ENCODE data around the gene GPR15.

The GPR15 gene

DNA sequence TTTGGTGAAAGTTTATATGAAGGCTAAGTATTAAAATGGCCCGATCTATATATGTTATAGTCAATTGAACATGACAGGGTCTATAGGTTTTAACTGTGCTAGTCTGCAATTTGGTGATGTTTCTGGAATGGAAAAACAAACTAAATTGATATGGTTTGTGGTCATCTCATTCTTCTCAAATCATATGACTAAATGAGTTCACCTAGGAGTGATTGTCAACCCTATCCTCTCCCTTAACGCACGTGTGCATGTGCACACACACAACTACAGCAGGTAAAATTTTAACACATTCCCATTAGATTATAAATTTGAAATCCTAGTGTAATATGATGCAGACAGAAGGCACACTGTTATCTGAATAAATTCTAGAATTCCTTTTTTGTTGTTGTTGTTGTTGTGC lies 18.0 kb upstream of the GPR15 start:
- Histone ChIP-seq H3K9me3 (ENCODE audit: control insufficient read depth, insufficient read depth, low read length) (no peaks in the 10 kb centered on the region), H3K27me3 (ENCODE audit: control insufficient read depth, insufficient read depth, low read length) (no peaks in the 10 kb centered on the region), H3K4me1 (ENCODE audit: control insufficient read depth, insufficient read depth, low read length) (peaks cover 9% of the 10 kb centered on the region), H3K9ac (ENCODE audit: low read depth, low read length) (no peak overlapping the region), H3K36me3 (ENCODE audit: control insufficient read depth, insufficient read depth, low read length) (peaks cover 3% of the 10 kb centered on the region), H3K4me3 (ENCODE audit: low read depth, low read length) (no peak overlapping the region)

DNA sequence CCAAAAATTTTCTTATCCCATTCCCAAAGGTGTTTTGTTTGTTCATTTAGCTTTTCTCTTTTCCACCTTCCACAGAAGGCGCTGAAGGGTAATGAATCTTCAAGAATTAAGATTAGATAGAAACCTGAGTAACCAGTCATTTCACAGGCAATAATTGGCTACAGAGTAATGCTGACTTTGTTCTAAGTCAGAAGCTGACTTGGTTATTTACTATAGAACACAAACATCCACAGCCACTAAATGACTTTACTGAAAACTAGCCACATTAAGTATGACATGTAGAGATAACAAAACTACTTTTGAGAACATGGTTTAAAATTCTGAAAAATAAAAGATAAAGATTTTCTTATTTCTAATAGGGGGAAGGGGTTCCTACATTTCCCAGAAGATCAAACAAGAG lies 16.8 kb upstream of the GPR15 start:
- Histone ChIP-seq H3K9me3 (ENCODE audit: control insufficient read depth, insufficient read depth, low read length) (no peaks in the 10 kb centered on the region), H3K9ac (ENCODE audit: low read depth, low read length) (no peak overlapping the region), H3K27me3 (ENCODE audit: control insufficient read depth, insufficient read depth, low read length) (no peaks in the 10 kb centered on the region), H3K4me3 (ENCODE audit: low read depth, low read length) (no peak overlapping the region), H3K4me1 (ENCODE audit: control insufficient read depth, insufficient read depth, low read length) (peaks cover 9% of the 10 kb centered on the region), H3K36me3 (ENCODE audit: control insufficient read depth, insufficient read depth, low read length) (peaks cover 3% of the 10 kb centered on the region)

DNA sequence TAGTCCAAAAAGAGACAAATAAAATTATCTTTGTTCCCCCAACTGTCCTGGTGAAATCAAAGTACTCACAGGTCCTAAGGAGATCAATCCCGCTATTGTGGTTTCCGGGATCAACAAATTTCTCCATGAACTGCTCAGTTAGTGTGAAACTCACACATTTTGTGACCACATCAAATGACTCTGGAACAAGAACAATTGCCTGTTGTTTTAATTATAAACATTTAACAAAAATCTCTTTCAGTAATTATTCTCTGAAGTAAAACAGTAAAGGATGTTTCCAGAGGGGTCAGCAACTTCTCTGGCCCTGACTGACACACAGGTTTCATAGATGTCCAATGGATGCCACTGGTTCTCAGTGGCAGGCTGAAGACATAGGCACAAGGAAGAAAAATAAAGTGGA lies 13.0 kb upstream of the GPR15 start:
- H3K9me3 ChIP-seq (ENCODE audit: control insufficient read depth, insufficient read depth, low read length): no peaks in the 10 kb centered on the region

DNA sequence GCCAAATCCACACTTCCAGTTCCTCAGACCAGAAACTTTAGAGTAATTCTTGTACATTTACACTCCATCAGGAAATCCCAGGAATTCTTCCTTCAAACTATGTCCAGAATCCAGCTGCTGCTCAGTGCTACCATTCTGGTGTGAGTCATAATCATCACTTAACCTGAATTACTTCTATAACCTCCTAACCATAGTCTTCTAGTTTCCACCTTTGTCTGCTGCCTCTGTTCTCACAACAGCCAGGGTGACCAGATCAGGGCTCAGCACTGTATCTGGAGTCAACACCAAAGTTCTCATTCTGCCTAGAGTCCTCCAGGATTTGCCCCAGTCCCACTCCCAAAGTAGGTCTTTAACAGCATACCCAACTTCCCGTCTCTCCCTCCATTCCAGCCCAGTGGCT lies 12.4 kb upstream of the GPR15 start:
- H3K36me3 ChIP-seq (ENCODE audit: control insufficient read depth, insufficient read depth, low read length): peaks cover 3% of the 10 kb centered on the region
- no peaks in the 10 kb centered on the region for H3K9me3 ChIP-seq (ENCODE audit: control insufficient read depth, insufficient read depth, low read length)
- H3K4me3 ChIP-seq (ENCODE audit: low read depth, low read length): no peak overlapping the region
- H3K9ac ChIP-seq (ENCODE audit: low read depth, low read length): no peak overlapping the region
- H3K4me1 ChIP-seq (ENCODE audit: control insufficient read depth, insufficient read depth, low read length): peaks cover 9% of the 10 kb centered on the region
- no peaks in the 10 kb centered on the region for H3K27me3 ChIP-seq (ENCODE audit: control insufficient read depth, insufficient read depth, low read length)

More for the DNA sequence above, 13.0 kb upstream of the GPR15 start:
- Histone ChIP-seq H3K36me3 (ENCODE audit: control insufficient read depth, insufficient read depth, low read length) (peaks cover 3% of the 10 kb centered on the region), H3K4me3 (ENCODE audit: low read depth, low read length) (no peak overlapping the region), H3K27me3 (ENCODE audit: control insufficient read depth, insufficient read depth, low read length) (no peaks in the 10 kb centered on the region), H3K4me1 (ENCODE audit: control insufficient read depth, insufficient read depth, low read length) (peaks cover 9% of the 10 kb centered on the region), H3K9ac (ENCODE audit: low read depth, low read length) (no peak overlapping the region)

DNA sequence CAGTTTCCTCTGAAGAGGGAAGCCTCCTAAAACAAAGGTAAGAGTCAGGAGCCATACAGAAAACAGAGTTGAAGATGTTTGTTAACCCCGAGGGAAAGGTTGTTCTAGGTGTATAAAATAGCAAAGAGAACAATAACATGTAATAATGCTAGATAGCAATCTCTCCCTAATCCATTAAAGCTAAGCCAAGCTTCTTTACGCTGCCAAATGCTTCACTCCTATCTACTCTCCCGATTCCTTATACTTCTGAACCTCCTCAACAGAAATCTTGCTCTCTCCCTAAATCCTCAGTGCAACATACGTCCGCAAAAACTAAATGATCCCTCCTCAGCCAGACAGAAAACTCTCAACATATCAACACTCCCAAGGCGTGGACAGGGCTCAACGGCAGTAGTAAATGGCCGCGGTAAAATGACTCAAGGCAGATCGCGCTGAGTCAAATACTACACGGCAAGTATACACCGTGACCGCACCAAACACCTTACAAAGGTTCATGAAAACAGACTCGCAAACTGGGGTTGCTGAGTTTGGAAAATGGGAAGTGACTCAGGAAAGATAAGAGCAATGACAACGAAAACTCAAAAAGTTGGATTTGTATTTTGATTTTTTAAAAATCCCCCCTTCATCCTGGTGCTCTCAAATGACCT lies 9.8 kb upstream of the GPR15 start:
- H3K36me3 ChIP-seq (ENCODE audit: control insufficient read depth, insufficient read depth, low read length): no peaks in the 10 kb centered on the region
- H3K4me1 ChIP-seq (ENCODE audit: control insufficient read depth, insufficient read depth, low read length): peaks cover 6% of the 10 kb centered on the region
- no peaks in the 10 kb centered on the region for H3K27me3 ChIP-seq (ENCODE audit: control insufficient read depth, insufficient read depth, low read length)
- no peaks in the 10 kb centered on the region for H3K9me3 ChIP-seq (ENCODE audit: control insufficient read depth, insufficient read depth, low read length)
- H3K4me3 ChIP-seq (ENCODE audit: low read depth, low read length): peak overlapping the region; percentile 82
- peak overlapping the region; percentile 91 for H3K9ac ChIP-seq (ENCODE audit: low read depth, low read length)

DNA sequence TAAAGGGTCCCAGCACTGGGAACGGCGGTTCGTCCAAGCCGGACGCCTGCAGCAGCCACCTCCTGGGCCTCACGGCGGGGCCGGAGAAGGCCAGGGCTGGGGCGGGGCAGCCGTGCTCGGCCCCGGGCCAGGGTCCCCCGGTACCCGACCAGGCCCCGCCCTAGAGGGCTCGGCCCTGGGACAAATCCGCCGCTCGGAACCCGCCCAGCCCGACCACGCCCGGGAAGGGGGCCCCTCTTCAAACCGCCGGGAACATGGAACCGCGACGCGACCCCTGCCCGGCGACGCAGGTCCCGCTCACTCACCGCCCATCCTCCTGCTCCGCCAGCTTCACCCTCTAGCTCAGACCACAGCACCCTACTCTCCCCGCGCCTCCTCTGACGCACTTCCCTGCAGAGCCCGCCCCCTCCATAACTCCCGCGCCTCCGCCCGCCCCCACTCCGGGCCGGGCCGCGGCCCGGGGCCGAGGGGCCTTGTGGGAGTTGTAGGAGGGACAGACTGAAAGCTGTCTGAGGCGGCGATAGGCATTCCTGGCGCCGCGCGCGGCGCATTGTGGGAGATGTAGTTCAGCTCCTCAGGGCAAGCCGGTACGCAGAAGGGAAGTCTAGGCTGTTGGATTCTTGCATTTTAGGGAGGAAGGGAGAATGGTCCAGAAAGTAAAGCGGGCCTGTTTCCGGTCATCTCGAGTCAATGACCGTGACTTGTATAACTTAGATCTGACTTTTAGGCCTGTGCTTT lies 9.1 kb upstream of the GPR15 start, which contains the start of gene CLDND1:
TSS of gene CLDND1 (minus strand) at position 359 of the 738 bp plus-strand sequence. CDS start 1,478 bp downstream, outside the sequence.
- H3K9me3 ChIP-seq (ENCODE audit: control insufficient read depth, insufficient read depth, low read length): no peaks in the 10 kb centered on the region
- no peaks in the 10 kb centered on the region for H3K27me3 ChIP-seq (ENCODE audit: control insufficient read depth, insufficient read depth, low read length)
- peak within 1 kb of the TSS; percentile 91 for H3K9ac ChIP-seq (ENCODE audit: low read depth, low read length)
- peak within 1 kb of the TSS; percentile 82 for H3K4me3 ChIP-seq (ENCODE audit: low read depth, low read length)
- H3K36me3 ChIP-seq (ENCODE audit: control insufficient read depth, insufficient read depth, low read length): no peaks in the 10 kb centered on the region
- H3K4me1 ChIP-seq (ENCODE audit: control insufficient read depth, insufficient read depth, low read length): peaks cover 3% of the 10 kb centered on the region

DNA sequence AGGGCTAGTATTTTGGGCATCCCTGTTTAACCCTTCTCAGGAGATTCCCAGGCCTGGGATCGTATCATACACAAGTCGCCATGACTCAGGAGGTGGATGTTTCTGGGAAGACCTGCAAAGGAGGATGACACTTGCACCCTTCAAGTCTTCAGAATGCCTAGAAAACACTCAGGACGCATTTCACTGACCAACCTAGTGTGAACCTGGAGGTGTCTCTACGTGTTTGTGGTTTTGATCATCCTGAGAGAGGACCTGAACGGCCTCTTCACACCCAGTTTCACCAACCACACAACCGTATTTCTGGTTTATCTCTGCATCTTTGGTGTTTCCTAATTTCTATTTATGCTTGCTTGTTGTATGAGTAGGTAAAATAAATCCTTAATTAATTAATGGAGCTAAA lies 6.3 kb upstream of the GPR15 start:
- Histone ChIP-seq H3K36me3 (ENCODE audit: control insufficient read depth, insufficient read depth, low read length) (no peaks in the 10 kb centered on the region), H3K27me3 (ENCODE audit: control insufficient read depth, insufficient read depth, low read length) (no peaks in the 10 kb centered on the region), H3K4me3 (ENCODE audit: low read depth, low read length) (no peak overlapping the region), H3K4me1 (ENCODE audit: control insufficient read depth, insufficient read depth, low read length) (peaks cover 2% of the 10 kb centered on the region), H3K9me3 (ENCODE audit: control insufficient read depth, insufficient read depth, low read length) (no peaks in the 10 kb centered on the region), H3K9ac (ENCODE audit: low read depth, low read length) (no peak overlapping the region)

DNA sequence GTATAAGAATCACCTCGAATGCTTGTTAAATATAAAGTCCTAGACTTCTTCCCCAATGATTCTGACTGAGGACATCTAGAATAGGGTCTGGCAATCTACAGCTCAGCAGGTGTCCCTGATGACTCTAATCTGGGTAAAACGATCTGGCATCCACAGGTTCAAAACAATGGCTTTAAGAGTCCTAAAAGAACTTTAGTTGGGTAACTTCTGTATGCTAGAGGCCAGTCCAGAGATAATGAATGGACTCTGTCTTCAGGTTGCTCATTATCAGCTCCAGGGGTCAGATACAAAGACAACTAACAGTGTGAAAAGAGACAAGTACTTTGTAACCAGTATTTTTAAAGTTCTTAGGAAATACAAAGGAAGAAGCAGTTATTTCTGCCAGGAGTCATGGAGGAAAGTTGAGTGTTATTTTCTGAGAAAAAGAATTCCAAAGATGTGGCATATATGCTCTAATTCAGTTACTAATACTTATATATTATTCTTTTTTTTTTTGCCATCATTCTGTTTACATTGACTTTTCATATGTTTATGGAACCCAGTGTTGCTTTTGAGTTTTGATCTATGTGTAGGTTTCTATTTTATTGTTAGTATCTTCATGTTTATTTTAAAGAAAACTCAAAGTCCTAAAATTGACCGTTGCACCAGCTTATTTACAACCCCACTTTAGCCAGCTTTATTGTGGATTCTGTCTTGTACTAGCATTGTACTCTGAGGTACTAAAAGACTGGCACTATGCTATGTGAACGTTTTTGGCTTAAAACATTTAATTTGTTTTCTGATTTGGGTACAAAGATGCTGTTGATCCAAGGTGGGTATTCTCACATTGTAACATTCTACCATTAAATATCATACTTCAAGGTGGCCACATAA lies 3.1 kb upstream of the GPR15 start:
- Histone ChIP-seq H3K4me3 (ENCODE audit: low read depth, low read length) (no peak overlapping the region), H3K27me3 (ENCODE audit: control insufficient read depth, insufficient read depth, low read length) (no peaks in the 10 kb centered on the region), H3K4me1 (ENCODE audit: control insufficient read depth, insufficient read depth, low read length) (peaks cover 2% of the 10 kb centered on the region), H3K9me3 (ENCODE audit: control insufficient read depth, insufficient read depth, low read length) (no peaks in the 10 kb centered on the region), H3K36me3 (ENCODE audit: control insufficient read depth, insufficient read depth, low read length) (no peaks in the 10 kb centered on the region), H3K9ac (ENCODE audit: low read depth, low read length) (no peak overlapping the region)

DNA sequence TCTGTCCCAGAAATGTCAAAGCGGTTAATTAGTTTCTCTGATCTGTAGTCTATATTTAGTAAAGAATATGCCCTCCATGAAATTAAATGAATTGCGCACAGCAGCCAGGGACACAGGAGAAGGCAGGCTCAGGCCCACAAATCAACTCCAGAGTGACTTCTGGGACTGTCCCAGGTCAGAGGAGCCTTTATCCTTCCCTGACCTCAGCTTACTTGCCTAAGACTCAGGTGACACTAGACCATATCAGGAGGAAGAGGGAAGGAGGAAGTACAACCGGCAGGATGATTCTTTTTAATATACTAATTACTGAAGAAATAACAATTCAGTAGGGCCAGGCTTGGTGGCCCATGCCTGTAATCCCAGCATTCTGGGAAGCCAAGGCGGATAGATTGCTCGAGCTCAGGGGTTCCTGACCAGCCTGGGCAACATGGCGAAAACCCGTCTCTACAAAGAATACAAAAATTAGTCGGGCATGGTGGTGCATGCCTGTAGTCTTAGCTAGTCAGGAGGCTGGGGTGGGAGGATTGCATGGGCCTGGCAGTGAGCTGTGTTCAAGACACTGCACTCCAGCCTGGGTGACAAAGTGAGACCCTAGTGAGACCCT lies 1.8 kb upstream of the GPR15 start:
- Histone ChIP-seq H3K9me3 (ENCODE audit: control insufficient read depth, insufficient read depth, low read length) (no peaks in the 10 kb centered on the region), H3K36me3 (ENCODE audit: control insufficient read depth, insufficient read depth, low read length) (no peaks in the 10 kb centered on the region), H3K4me3 (ENCODE audit: low read depth, low read length) (no peak overlapping the region), H3K4me1 (ENCODE audit: control insufficient read depth, insufficient read depth, low read length) (peaks cover 2% of the 10 kb centered on the region), H3K27me3 (ENCODE audit: control insufficient read depth, insufficient read depth, low read length) (no peaks in the 10 kb centered on the region), H3K9ac (ENCODE audit: low read depth, low read length) (no peak overlapping the region)

DNA sequence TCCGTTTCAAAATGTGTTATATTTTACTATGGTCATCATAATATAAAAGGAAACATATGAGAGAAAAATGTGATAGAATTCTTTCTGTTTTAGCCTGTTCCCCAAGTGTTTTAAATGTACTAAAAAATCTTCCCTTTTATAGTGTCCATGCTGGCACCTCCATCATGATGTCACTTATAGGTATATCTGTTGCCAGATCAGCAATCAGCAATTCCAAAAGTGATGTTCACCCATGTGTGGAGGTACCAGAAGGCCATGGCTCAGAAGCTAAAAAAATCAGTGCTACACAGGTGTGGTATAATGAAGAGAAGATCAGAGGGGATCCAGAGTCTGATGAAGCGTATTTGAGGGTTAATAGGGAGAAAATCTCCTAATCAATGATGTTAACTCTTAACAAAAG lies 1.1 kb upstream of the GPR15 start:
- H3K4me3 ChIP-seq (ENCODE audit: low read depth, low read length): no peak overlapping the region

DNA sequence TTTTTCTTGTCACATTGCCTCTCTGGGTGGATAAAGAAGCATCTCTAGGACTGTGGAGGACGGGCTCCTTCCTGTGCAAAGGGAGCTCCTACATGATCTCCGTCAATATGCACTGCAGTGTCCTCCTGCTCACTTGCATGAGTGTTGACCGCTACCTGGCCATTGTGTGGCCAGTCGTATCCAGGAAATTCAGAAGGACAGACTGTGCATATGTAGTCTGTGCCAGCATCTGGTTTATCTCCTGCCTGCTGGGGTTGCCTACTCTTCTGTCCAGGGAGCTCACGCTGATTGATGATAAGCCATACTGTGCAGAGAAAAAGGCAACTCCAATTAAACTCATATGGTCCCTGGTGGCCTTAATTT lies 478 bp downstream of the GPR15 start:
- no peaks in the 10 kb centered on the region for H3K36me3 ChIP-seq (ENCODE audit: control insufficient read depth, insufficient read depth, low read length)
- no peaks in the 10 kb centered on the region for H3K27me3 ChIP-seq (ENCODE audit: control insufficient read depth, insufficient read depth, low read length)
- H3K4me1 ChIP-seq (ENCODE audit: control insufficient read depth, insufficient read depth, low read length): peaks cover 2% of the 10 kb centered on the region
- no peaks in the 10 kb centered on the region for H3K9me3 ChIP-seq (ENCODE audit: control insufficient read depth, insufficient read depth, low read length)
- no peak overlapping the region for H3K9ac ChIP-seq (ENCODE audit: low read depth, low read length)
- no peak overlapping the region for H3K4me3 ChIP-seq (ENCODE audit: low read depth, low read length)

More for the DNA sequence above, 1.1 kb upstream of the GPR15 start:
- no peaks in the 10 kb centered on the region for H3K27me3 ChIP-seq (ENCODE audit: control insufficient read depth, insufficient read depth, low read length)
- H3K9me3 ChIP-seq (ENCODE audit: control insufficient read depth, insufficient read depth, low read length): no peaks in the 10 kb centered on the region
- no peak overlapping the region for H3K9ac ChIP-seq (ENCODE audit: low read depth, low read length)
- H3K4me1 ChIP-seq (ENCODE audit: control insufficient read depth, insufficient read depth, low read length): peaks cover 2% of the 10 kb centered on the region
- H3K36me3 ChIP-seq (ENCODE audit: control insufficient read depth, insufficient read depth, low read length): no peaks in the 10 kb centered on the region
